C4-2B (cell line): Measurements from ENCODE around the gene DPEP2.

Experiments
- ZFX ChIP-seq: fragments of 450-650 bp; IDR thresholded peaks from 2 replicates; pipeline ENCODE4 v1.6.1; 2017
- TF ChIP-seq, protein P1 (sequence below): fragments of 450-650 bp; conservative IDR thresholded peaks from 2 replicates; pipeline ENCODE4 v1.5.1; 2017; ENCODE audit warnings: mild to moderate bottlenecking

DNA sequence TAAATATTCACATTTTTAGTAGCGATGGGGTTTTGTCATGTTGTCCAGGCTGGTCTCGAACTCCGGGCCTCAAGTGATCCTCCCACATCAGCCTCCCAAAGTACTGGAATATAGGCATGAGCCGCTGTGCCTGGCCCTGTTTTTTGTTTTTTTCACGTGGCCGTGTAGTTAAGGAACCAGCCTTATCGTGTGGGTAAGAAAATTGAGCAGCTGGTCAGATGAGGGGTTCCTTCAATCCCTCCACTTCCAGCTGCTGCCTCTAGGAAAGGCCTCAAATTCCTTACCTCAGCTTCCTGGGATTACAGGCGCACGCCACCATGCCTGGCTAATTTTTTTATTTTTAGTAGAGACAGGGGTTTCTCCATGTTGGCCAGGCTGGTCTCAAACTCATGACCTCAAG, 5.9 kb upstream of the DPEP2 start:
- TF ChIP-seq, protein P1, sequence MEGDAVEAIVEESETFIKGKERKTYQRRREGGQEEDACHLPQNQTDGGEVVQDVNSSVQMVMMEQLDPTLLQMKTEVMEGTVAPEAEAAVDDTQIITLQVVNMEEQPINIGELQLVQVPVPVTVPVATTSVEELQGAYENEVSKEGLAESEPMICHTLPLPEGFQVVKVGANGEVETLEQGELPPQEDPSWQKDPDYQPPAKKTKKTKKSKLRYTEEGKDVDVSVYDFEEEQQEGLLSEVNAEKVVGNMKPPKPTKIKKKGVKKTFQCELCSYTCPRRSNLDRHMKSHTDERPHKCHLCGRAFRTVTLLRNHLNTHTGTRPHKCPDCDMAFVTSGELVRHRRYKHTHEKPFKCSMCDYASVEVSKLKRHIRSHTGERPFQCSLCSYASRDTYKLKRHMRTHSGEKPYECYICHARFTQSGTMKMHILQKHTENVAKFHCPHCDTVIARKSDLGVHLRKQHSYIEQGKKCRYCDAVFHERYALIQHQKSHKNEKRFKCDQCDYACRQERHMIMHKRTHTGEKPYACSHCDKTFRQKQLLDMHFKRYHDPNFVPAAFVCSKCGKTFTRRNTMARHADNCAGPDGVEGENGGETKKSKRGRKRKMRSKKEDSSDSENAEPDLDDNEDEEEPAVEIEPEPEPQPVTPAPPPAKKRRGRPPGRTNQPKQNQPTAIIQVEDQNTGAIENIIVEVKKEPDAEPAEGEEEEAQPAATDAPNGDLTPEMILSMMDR: no peak
- no peak for TF ChIP-seq ZFX
